ENCODE measurements around the gene HS3ST4. TPM values are rescaled to one million over a fixed set of nuclear protein-coding genes. Genes with fewer than 3 reads are reported as not detected.

Gene HS3ST4
- total and polyA plus RNA-seq, 10 of the 15 experiments (the other 5 are each of a cell fraction or from before 2014, with no cell fraction given), result 0.05 TPM; not detected in 9

- Histone ChIP-seq H3K4me2 (ENCODE audit: control insufficient read depth, insufficient read depth) (no peak overlapping the region), H3K79me2 (ENCODE audit: control insufficient read depth, insufficient read depth, low read length) (no peaks in the 10 kb centered on the region), H3K4me1 (ENCODE audit: control insufficient read depth, insufficient read depth, low read length) (no peaks in the 10 kb centered on the region), H3K27me3 (replicated peaks in 1 of 2; ENCODE audit: control insufficient read depth in 2 of 2, insufficient read depth in 2 of 2, low read length in 1 of 2) (no peaks in the 10 kb centered on the region), H2AFZ (ENCODE audit: control insufficient read depth, low read depth, low read length) (no peak overlapping the region), H3K27ac (ENCODE audit: control insufficient read depth, insufficient read depth) (no peak overlapping the region), H3K9me3 (replicated peaks; ENCODE audit: control insufficient read depth, insufficient read depth, low read length) (no peaks in the 10 kb centered on the region), H4K20me1 (ENCODE audit: control insufficient read depth, insufficient read depth) (no peaks in the 10 kb centered on the region), H3K9ac (ENCODE audit: control insufficient read depth, insufficient read depth, low read length) (no peak overlapping the region), H3K4me3 (no peak overlapping the region), H3K36me3 (ENCODE audit: control insufficient read depth in 2 of 2, insufficient read depth in 2 of 2, low read length in 1 of 2) (no peaks in the 10 kb centered on the region)
- ChIA-PET POLR2A (no interaction called here), CTCF (no interaction called here), SMC1A (ENCODE audit: uncharacterized antibody, unreplicated experiment) (no interaction called here), RAD21 (ENCODE audit: unreplicated experiment) (no interaction called here)
- in situ Hi-C loops (cut with MboI), result no loop called here
- FAIRE-seq (no peak), DNase-seq (ENCODE audit: low read depth, low spot score) (no peak), ATAC-seq (no peak)
- TF ChIP-seq, protein P1, sequence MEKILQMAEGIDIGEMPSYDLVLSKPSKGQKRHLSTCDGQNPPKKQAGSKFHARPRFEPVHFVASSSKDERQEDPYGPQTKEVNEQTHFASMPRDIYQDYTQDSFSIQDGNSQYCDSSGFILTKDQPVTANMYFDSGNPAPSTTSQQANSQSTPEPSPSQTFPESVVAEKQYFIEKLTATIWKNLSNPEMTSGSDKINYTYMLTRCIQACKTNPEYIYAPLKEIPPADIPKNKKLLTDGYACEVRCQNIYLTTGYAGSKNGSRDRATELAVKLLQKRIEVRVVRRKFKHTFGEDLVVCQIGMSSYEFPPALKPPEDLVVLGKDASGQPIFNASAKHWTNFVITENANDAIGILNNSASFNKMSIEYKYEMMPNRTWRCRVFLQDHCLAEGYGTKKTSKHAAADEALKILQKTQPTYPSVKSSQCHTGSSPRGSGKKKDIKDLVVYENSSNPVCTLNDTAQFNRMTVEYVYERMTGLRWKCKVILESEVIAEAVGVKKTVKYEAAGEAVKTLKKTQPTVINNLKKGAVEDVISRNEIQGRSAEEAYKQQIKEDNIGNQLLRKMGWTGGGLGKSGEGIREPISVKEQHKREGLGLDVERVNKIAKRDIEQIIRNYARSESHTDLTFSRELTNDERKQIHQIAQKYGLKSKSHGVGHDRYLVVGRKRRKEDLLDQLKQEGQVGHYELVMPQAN (conservative IDR thresholded peaks at IDR 0.05), result no peak
- TF ChIP-seq POLR2AphosphoS5 (IDR thresholded peaks at IDR 0.05; ENCODE audit: low read length) (no peak), MXI1 (IDR thresholded peaks at IDR 0.05; ENCODE audit: low read depth, low read length) (no peak), YY1 (IDR thresholded peaks at IDR 0.05; ENCODE audit: low read depth, low read length) (no peak), BRCA1 (IDR thresholded peaks at IDR 0.05; ENCODE audit: low read depth, low read length) (no peak), HCFC1 (IDR thresholded peaks at IDR 0.05; ENCODE audit: low read length) (no peak), NR2C1 (IDR thresholded peaks at IDR 0.05) (no peak)
- no TSS peak for BruUV-seq (replicated peaks)
- intact Hi-C loops (cut with micrococcal nuclease; ENCODE audit: unreplicated experiment), result no loop called here
- WGBS (ENCODE audit: insufficient coverage, insufficient replicate concordance, low lambda C conversion rate, missing lambda C conversion rate), result 3% methylated on average over 3 of the region's 3 CpGs
These were observed 465.6 kb downstream of the HS3ST4 start for GRCh38 chr16:26157319-26157718.

All from GM12878 (cell line).